HFFc6 (cell line): Measurements from ENCODE around the gene ZNF180. TPM values are rescaled to one million over a fixed set of nuclear protein-coding genes. Genes with fewer than 3 reads are reported as not detected.

ENCODE experiments used
- DNase-seq: peaks from one replicate; pipeline ENCODE4 v3.0.0-alpha.2; 2018
- H3K27ac Mint-ChIP-seq: 2 replicates; pipeline ENCODE4 v1.8.0; 2020; ENCODE audit warnings: mild to moderate bottlenecking, mixed read lengths
- H3K27me3 Mint-ChIP-seq: 2 replicates; pipeline ENCODE4 v1.8.0; 2021; ENCODE audit warnings: mild to moderate bottlenecking, moderate library complexity, mixed read lengths; ENCODE audit not compliant: insufficient read depth
- H3K36me3 Mint-ChIP-seq: 2 replicates; pipeline ENCODE4 v1.8.0; 2021; ENCODE audit warnings: low read depth, mixed read lengths
- H3K4me1 Mint-ChIP-seq: 2 replicates; pipeline ENCODE4 v1.8.0; 2020; ENCODE audit warnings: low read depth, mixed read lengths
- H3K4me3 Mint-ChIP-seq: 2 replicates; pipeline ENCODE4 v1.8.0; 2020; ENCODE audit warnings: mild to moderate bottlenecking, moderate library complexity, mixed read lengths
- H3K9me3 Mint-ChIP-seq: 2 replicates; pipeline ENCODE4 v1.8.0; 2020; ENCODE audit warnings: mild to moderate bottlenecking, mixed read lengths
- CTCF ChIP-seq: fragments of 200-600 bp; sonication (generic); IDR thresholded peaks from 2 replicates; pipeline ENCODE4 v1.5.0; 2021; ENCODE audit warnings: antibody characterized with exemption, mild to moderate bottlenecking
- total RNA-seq, 6 experiments: library from RNA; stranded (reverse); fragmentation: NEBNext Ultra II Directional; extraction: Animal tissue kit (Norgen Biotek cat#: 25700); gene quantifications; 2 replicates in 1 of 6; 3 replicates in 5 of 6; pipeline ENCODE4 v1.2.3, GENCODE V29; 2021

ZNF180 gene
- total RNA-seq, 6 experiments from 2014 or later = 4.2 to 6.5 (median 5.8) TPM

GRCh38 chr19:44529536-44529935 is 29.2 kb upstream of the ZNF180 start, which contains the start of gene CEACAM20:
Gene CEACAM20 (minus strand): TSS chr19:44529675. CDS start chr19:44529509, 166 bp downstream.
- peaks cover 33% of the 10 kb centered on the region for H3K27me3 Mint-ChIP-seq
- H3K4me3 Mint-ChIP-seq = no peak within 1 kb of the TSS
- H3K27ac Mint-ChIP-seq = no peak within 1 kb of the TSS
- H3K36me3 Mint-ChIP-seq = no peaks in the 10 kb centered on the region
- no peaks in the 10 kb centered on the region for H3K4me1 Mint-ChIP-seq
- H3K9me3 Mint-ChIP-seq = no peaks in the 10 kb centered on the region
- DNase-seq = no peak
- TF ChIP-seq CTCF = no peak

DNA sequence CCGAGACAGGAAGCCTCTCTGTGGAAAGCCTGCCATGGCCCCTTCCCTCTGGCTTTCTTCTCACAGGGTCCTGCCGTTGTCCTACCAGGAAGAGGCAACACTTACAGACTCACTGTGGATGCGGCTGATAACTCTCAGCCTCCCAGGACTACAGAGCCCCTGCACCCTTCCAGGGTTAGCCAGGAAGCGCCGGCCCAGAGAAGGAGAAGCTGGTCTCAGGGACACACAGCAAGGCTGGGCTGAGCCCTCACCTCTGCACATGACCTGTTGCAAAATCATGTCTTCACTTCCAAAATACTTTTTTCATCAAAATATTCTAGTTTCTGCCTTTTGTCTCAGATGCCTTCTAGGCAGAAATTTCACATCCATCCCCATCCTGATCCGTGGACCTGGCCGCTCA is 27.2 kb upstream of the ZNF180 start:
- peaks cover 42% of the 10 kb centered on the region for H3K27me3 Mint-ChIP-seq
- no peak for TF ChIP-seq CTCF

DNA sequence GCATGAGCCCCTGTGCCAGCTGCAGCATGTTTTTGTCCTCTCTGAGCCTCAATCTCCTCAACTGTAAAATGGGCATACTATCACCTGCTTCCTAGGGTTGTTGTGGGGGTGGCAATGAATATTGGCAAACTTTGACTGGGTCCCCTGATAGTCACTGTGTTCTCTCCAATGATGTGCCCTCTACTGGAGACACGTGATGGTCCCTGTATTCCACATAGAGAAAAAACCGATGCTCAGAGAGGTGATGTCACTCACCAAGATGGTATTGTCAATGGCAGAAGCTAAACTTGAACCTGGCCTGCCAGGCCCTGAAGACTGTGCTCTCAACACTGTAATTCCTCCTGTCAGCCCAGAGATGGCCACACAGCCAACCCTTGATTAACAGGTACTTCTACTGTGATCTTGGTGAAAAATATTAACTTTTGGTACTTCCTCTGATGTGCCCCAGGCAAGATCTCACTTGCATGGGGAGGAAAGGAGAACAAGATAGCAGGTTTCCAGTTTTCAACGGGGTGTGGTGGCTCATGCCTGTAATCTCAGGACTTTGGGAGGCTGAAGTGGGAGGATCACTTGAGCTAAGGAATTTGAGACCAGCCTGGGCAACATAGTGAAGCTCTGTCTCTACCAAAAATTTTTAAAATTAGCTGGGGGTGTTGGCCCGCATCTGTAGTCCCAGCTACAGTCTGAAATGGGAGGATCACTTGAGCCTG is 25.6 kb upstream of the ZNF180 start:
- no peaks in the 10 kb centered on the region for H3K4me1 Mint-ChIP-seq
- H3K36me3 Mint-ChIP-seq = no peaks in the 10 kb centered on the region
- no peak for DNase-seq
- no peak overlapping the region for H3K4me3 Mint-ChIP-seq
- TF ChIP-seq CTCF = 0 out of 2 replicates have a peak, but pooled peaks have one; percentile 10
- no peaks in the 10 kb centered on the region for H3K9me3 Mint-ChIP-seq
- H3K27ac Mint-ChIP-seq = no peak overlapping the region
- H3K27me3 Mint-ChIP-seq = peaks cover 41% of the 10 kb centered on the region

More for the DNA sequence above, 27.2 kb upstream of the ZNF180 start:
- no peak overlapping the region for H3K27ac Mint-ChIP-seq
- no peak for DNase-seq
- H3K9me3 Mint-ChIP-seq = no peaks in the 10 kb centered on the region
- no peaks in the 10 kb centered on the region for H3K4me1 Mint-ChIP-seq
- H3K4me3 Mint-ChIP-seq = no peak overlapping the region
- H3K36me3 Mint-ChIP-seq = no peaks in the 10 kb centered on the region

- Mint-ChIP-seq H3K36me3 (no peaks in the 10 kb centered on the region), H3K9me3 (no peaks in the 10 kb centered on the region)
Measured at GRCh38 chr19:44521370-44521769, 21.0 kb upstream of the ZNF180 start.

DNA sequence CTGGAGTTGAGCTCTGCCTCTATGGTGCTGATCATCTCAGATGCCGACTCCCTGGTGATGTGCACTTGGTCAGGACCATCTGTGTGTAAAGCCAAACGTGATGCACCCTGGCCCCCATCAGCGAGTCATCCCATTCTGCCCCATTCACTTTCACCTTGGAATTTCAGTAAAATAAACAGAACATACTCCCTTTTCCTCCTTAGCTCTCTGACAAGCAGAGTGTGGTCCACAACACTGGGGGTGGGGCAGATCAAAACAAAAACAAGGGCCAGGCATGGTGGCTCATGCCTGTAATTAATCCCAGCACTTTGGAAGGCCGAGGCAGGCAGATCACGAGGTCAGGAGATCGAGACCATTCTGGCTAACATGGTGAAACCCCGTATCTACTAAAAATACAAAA is 16.8 kb upstream of the ZNF180 start:
- no peak for TF ChIP-seq CTCF
- DNase-seq = no peak
- Mint-ChIP-seq H3K4me3 (no peak overlapping the region), H3K27ac (no peak overlapping the region), H3K36me3 (no peaks in the 10 kb centered on the region), H3K27me3 (peaks cover under 1% of the 10 kb centered on the region), H3K4me1 (no peaks in the 10 kb centered on the region), H3K9me3 (no peaks in the 10 kb centered on the region)

More at GRCh38 chr19:44521370-44521769, 21.0 kb upstream of the ZNF180 start:
- Mint-ChIP-seq H3K27ac (no peak overlapping the region), H3K4me1 (no peaks in the 10 kb centered on the region), H3K27me3 (peaks cover 17% of the 10 kb centered on the region), H3K4me3 (no peak overlapping the region)
- no peak for TF ChIP-seq CTCF
- DNase-seq = no peak
